NAMALWA (cell line): ENCODE results near the gene COL4A6.
A peak's percentile ranks its signal among the peaks of the same experiment; 100 is the strongest.

Experiments used
- DNase-seq: peaks from one replicate; pipeline ENCODE4 v3.0.0-alpha.2; 2015; ENCODE audit warnings: low spot score

COL4A6 gene

GRCh38 chrX:108216405-108216804 is 221.8 kb downstream of the COL4A6 start:
- no peak for DNase-seq

- no peak for DNase-seq
These were observed 226.9 kb downstream of the COL4A6 start for GRCh38 chrX:108211301-108211700.

GRCh38 chrX:108209006-108209554 is 229.1 kb downstream of the COL4A6 start:
- no peak for DNase-seq

- no peak for DNase-seq
These were observed 234.7 kb downstream of the COL4A6 start for GRCh38 chrX:108203540-108203939.

GRCh38 chrX:108199691-108200090 is 238.5 kb downstream of the COL4A6 start:
- peak; percentile 33 for DNase-seq

GRCh38 chrX:108199041-108199440 is 239.2 kb downstream of the COL4A6 start:
- DNase-seq, result no peak

- DNase-seq, result no peak
These were observed 239.8 kb downstream of the COL4A6 start for GRCh38 chrX:108198420-108198819.

- DNase-seq, result no peak
These were observed 251.4 kb downstream of the COL4A6 start for GRCh38 chrX:108186811-108187210.

- no peak for DNase-seq
These were observed 260.1 kb downstream of the COL4A6 start for GRCh38 chrX:108178143-108178498.

GRCh38 chrX:108177351-108178142 is 260.7 kb downstream of the COL4A6 start:
- no peak for DNase-seq

- DNase-seq, result no peak
These were observed 264.3 kb downstream of the COL4A6 start for GRCh38 chrX:108173874-108174273.

GRCh38 chrX:108171671-108172070 is 266.6 kb downstream of the COL4A6 start:
- DNase-seq, result no peak

GRCh38 chrX:108169768-108170167 is 268.5 kb downstream of the COL4A6 start:
- DNase-seq, result no peak

GRCh38 chrX:108168961-108169740 is 269.1 kb downstream of the COL4A6 start:
- DNase-seq, result no peak

- no peak for DNase-seq
These were observed 270.9 kb downstream of the COL4A6 start for GRCh38 chrX:108167211-108167872.

GRCh38 chrX:108165383-108166111 is 272.7 kb downstream of the COL4A6 start:
- peak; percentile 1 for DNase-seq

GRCh38 chrX:108163333-108164082 is 274.7 kb downstream of the COL4A6 start:
- DNase-seq, result no peak

GRCh38 chrX:108162265-108162664 is 276.0 kb downstream of the COL4A6 start:
- DNase-seq, result no peak

GRCh38 chrX:108160309-108160708 is 277.9 kb downstream of the COL4A6 start:
- no peak for DNase-seq

- DNase-seq, result no peak
These were observed 279.1 kb downstream of the COL4A6 start for GRCh38 chrX:108159028-108159670.

GRCh38 chrX:108157628-108158027 is 280.6 kb downstream of the COL4A6 start:
- DNase-seq, result no peak
